ENCODE measurements around the gene RPLP2.
A peak's percentile ranks its signal among the peaks of the same experiment; 100 is the strongest.

Gene RPLP2

GRCh38 chr11:825366-826226, 15.8 kb downstream of the RPLP2 start:
- TF ChIP-seq EGR1 (IDR thresholded peaks at IDR 0.05) = no peak
- TF ChIP-seq REST (IDR thresholded peaks at IDR 0.05; ENCODE audit: low read depth) = no peak
- TF ChIP-seq TAF1 (IDR thresholded peaks at IDR 0.05; ENCODE audit: low read depth) = no peak
- no peak for TF ChIP-seq RAD21 (IDR thresholded peaks at IDR 0.05; ENCODE audit: low read depth)
- no peak for TF ChIP-seq FOXM1 (IDR thresholded peaks at IDR 0.05; ENCODE audit: borderline replicate concordance, low read depth)
- no peak for TF ChIP-seq ZBTB7A (IDR thresholded peaks at IDR 0.05; ENCODE audit: low read depth)
- no peak for TF ChIP-seq CEBPB (IDR thresholded peaks at IDR 0.05)
- no peak for TF ChIP-seq YY1 (IDR thresholded peaks at IDR 0.05; ENCODE audit: low read depth)

GRCh38 chr11:826227-826621, 16.5 kb downstream of the RPLP2 start:
- TF ChIP-seq TCF12 (IDR thresholded peaks at IDR 0.05; ENCODE audit: low read depth) (no peak), YY1 (IDR thresholded peaks at IDR 0.05; ENCODE audit: low read depth) (no peak), ZBTB7A (IDR thresholded peaks at IDR 0.05; ENCODE audit: low read depth) (no peak), EGR1 (IDR thresholded peaks at IDR 0.05) (no peak), MAX (IDR thresholded peaks at IDR 0.05) (no peak), TAF1 (IDR thresholded peaks at IDR 0.05; ENCODE audit: low read depth) (no peak), TEAD4 (IDR thresholded peaks at IDR 0.05) (no peak), CEBPB (IDR thresholded peaks at IDR 0.05) (no peak), USF1 (IDR thresholded peaks at IDR 0.05) (no peak), RAD21 (IDR thresholded peaks at IDR 0.05; ENCODE audit: low read depth) (no peak), REST (IDR thresholded peaks at IDR 0.05; ENCODE audit: low read depth) (no peak), EP300 (IDR thresholded peaks at IDR 0.05; ENCODE audit: borderline replicate concordance) (no peak), FOXM1 (IDR thresholded peaks at IDR 0.05; ENCODE audit: borderline replicate concordance, low read depth) (no peak), CREB1 (IDR thresholded peaks at IDR 0.05; ENCODE audit: low read depth) (no peak), NFIC (IDR thresholded peaks at IDR 0.05) (no peak)

- TF ChIP-seq CREB1 (IDR thresholded peaks at IDR 0.05; ENCODE audit: low read depth) (no peak), NFIC (IDR thresholded peaks at IDR 0.05) (no peak)
Measured at GRCh38 chr11:826836-827145, 17.0 kb downstream of the RPLP2 start.

- TF ChIP-seq MAX (IDR thresholded peaks at IDR 0.05) (peak; percentile 77), REST (IDR thresholded peaks at IDR 0.05; ENCODE audit: low read depth) (no peak), YY1 (IDR thresholded peaks at IDR 0.05; ENCODE audit: low read depth) (peak; percentile 43; the same call in 1 of the 2 replicates), TCF12 (IDR thresholded peaks at IDR 0.05; ENCODE audit: low read depth) (0 out of 2 replicates have a peak, but pooled peaks have one; percentile 13), ZBTB7A (IDR thresholded peaks at IDR 0.05; ENCODE audit: low read depth) (peak; percentile 96), TAF1 (IDR thresholded peaks at IDR 0.05; ENCODE audit: low read depth) (peak; percentile 30; the same call in 1 of the 2 replicates)
Measured at GRCh38 chr11:827146-827896, 17.6 kb downstream of the RPLP2 start.

- no peak for TF ChIP-seq ZBTB7A (IDR thresholded peaks at IDR 0.05; ENCODE audit: low read depth)
- TF ChIP-seq FOXM1 (IDR thresholded peaks at IDR 0.05; ENCODE audit: borderline replicate concordance, low read depth) = no peak
- no peak for TF ChIP-seq RAD21 (IDR thresholded peaks at IDR 0.05; ENCODE audit: low read depth)
- TF ChIP-seq EGR1 (IDR thresholded peaks at IDR 0.05) = no peak
- TF ChIP-seq MAX (IDR thresholded peaks at IDR 0.05) = no peak
- TF ChIP-seq TCF12 (IDR thresholded peaks at IDR 0.05; ENCODE audit: low read depth) = no peak
Measured at GRCh38 chr11:827897-828192, 18.1 kb downstream of the RPLP2 start, which contains the start of gene CRACR2B. Gene CRACR2B (plus strand): TSS chr11:827919. CDS start chr11:828608, 689 bp downstream.

All from Ishikawa (cell line).